Femur (tissue), 1 donor: ENCODE measurements around the gene PLVAP.
"Not testable (repeated sequence)": the region's sequence is repeated elsewhere in the genome, so short reads cannot be mapped to it uniquely, and the experiment has no call there.

Experiments
- DNase-seq: peaks from one replicate; pipeline ENCODE4 v3.0.0-alpha.2; 2017

PLVAP gene

DNA sequence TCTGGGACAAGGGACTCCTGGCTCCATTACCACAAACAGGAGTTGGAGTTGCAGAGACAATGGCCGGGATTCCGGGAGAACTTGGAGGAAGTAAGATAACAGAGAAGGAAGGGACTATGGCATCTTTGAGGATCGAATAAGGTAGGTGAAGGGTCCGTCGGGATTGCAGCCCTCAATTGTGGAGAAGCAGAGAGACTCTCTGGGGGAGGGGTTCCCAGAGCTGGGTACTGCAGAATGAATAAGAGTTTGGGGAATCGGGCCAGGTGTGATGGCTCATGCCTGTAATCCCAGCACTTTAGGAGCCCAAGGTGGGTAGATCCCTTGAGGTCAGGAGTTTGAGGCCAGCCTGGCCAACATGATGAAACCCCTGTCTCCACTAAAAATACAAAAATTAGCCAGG is 24.5 kb upstream of the PLVAP start:
- no peak for DNase-seq

DNA sequence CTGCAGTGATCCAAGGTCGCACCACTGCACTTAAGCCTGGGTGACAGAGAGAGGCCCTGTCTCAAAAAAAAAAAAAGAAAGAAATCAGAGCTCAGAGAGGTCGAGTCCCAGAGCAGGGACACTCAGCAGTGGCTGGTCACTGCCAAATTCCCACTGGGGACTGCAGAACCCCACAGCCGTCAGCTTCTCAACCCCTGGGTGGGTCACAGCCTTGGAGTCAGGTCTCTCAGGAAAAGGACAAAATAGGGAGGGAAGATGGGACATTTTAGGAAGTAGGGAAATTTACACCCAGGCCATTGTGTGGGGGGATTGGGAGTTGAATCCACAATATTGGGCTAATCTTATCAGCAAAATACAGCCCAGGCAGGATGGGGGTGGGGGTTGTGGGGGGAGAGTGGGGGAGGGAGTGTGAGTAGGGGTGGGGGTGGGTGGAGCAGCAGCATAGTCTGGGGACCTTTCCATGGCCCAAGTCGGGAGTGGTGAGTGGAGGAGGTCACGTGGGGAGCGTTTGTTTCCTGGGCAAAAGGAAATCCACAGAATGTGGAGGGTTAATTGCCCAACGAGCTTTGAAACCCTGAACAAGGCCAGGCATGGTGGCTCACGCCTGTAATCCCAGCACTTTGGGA is 21.9 kb upstream of the PLVAP start:
- no peak for DNase-seq

DNA sequence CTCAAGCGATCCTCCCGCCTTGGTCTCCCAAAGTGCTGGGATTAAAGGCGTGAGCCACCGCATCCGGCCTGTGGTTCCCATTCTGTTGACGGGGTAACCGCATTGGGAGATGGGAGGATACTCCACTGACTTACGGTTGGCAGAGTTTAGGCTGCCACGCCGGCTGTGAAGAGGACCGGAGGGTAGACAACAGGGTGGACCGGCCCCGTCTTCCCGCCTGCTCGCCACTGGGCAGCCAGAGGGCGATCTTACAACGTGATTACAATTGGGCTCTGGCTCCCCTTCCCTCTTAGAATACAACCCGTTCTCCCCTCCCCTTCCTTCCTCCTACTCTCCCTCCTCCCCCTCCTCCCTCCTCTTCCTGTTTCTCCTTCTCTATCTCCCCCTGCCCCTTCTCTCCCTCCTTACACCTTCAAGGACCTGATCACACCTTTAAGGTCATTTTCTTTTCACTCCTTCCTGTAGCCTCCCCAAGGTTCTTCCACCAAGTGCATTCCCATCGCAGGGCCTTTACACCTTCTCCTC is 17.8 kb upstream of the PLVAP start:
- DNase-seq, result peak; percentile 71

DNA sequence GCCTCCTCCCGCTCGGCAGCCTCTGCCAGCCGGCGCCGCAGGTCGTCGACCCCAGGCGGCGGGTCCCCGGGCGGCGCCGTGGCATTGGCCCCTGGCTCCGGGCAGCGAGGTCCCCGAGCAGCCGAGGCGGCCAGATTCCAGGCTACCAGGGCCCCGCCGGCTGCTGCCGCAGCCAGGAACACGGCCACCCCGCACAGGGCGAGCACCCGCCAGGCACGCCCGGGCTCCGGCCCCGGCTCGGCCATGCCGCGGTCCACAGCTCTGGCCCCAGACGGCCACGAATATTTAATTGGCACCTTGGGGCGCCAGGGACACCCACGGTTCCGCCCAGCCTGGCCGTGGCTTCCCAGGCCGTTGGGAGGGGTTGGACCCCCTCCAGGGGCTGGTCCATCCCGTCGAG is 16.8 kb upstream of the PLVAP start, which contains the start of gene CCDC194:
CCDC194 (minus strand) TSS at position 283 of the 400 bp plus-strand sequence; CDS start at position 245, 38 bp downstream.
- DNase-seq, result peak; percentile 54

DNA sequence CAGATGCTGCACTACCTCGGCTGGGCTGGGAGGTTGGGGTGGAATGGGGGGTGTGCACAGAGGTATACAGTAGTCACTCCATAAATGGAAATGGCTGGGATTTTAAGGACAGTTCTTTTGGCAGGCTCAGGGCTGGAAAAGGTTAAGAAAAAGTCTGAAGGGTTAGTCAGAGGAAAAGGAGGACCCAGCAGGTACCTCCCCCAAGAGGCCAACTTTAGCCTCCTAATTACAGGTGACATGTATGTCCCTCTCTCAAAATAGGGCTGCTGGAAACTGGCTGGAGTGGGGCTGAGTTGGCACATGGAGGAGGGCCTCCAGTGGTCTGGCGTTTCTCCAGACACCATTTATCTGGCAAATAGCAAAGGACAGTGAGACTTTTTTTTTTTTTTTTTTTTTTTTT is 15.9 kb upstream of the PLVAP start:
- peak; percentile 65 for DNase-seq

DNA sequence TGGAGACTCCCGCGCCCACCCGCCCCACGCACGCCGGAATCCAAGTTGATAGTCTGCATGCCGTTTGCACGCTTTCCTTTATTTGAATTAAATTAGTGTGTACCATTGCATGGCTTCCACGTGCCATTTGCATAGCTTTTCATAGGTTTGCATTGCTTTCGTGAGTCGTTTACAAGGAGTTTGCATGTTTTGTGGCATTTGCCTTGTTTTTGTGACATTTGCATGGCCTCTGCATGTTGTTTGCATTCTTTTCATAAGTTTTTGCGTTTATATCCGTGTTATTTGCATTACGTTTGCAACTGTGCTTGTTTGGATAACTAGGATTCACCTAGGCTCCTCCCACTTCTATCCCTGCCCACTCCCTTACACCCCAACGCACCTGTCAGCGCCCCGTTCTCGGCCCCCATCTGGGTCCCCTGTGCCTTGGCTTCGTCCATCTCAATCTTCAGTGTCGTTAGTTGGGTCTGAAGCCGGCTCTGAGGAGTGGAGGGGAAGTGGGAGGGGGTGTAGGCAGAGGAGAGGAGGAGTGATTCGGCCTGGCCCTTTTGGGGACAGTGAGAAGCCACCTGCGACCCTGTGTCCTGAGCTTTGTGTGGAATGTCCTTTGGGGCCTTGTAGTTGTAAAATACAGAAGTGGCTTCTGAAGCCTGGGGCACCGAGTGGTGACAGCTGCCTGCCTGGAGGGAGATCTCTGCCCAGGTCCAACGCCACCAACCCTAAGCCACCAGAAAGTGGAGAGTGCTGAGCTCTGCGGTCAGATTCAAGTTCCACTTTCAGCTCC is 14.4 kb upstream of the PLVAP start:
- DNase-seq, result no peak

DNA sequence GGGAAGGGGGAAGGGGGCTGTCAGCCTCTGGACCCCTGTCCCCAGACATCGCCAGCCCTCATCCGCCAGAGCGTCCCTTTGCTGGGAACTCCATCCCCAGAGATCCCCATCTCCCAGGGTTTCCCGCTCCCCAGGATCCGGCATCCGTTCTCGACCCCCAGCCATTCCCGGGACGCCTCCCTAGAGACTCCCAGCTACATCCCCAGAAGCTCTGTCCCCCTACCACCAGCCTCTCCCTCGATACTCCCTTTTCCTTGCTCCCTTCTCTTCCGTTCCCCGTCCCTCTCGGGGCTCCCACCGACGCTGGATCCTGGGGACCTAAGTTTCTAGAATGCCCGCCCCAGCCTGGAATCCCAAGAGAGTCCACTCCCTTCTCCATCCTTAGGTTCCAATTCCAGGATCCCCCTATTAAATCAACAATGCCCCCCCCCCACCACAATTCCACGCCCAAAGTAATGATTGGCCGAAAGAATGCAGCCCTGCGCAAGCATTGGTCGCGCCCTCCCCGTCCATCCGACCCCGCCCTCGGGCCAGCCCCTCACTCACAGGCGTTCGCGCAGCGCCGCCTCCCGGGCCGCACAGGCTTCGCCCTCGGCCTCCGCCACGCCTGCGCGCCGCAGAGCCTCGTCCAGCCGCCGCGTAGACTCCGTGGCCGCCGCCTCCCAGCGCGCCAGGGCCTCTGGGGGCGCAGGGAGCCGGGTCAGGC is 13.7 kb upstream of the PLVAP start:
- peak; percentile 95 for DNase-seq

DNA sequence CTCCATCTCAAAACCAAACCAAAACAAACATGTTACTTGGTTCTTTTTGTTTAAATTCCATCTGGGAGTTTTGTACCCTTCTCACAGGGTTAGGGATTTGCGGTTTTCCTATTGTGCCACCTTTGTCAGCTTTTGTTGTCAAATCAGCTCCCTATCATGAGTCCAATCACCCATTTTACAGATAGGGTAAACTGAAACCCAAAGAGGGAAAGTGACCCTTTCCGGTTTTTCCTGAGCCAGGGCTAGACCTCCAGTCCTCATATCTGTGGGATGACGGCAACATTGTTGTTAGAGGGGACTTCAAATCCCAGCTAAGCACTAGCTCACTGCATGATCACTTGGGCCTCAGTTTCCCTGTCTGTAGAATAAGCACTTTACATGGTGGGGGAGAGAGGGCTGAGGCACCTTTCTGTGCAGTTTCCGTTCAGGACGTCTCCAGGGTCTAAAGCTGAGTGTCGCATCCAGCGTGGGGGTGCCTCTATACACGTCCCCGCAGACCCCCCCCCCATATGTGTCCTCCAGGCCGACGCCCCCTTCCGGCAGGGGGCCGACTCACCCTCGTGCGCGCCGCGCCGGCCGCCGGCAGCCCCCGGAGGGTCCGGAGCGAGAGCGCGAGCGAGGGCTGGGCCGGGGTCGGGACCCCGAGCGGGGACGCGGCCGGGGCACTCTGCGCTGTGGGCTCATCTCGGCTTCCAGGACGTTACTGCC is 13.0 kb upstream of the PLVAP start:
- no peak for DNase-seq

DNA sequence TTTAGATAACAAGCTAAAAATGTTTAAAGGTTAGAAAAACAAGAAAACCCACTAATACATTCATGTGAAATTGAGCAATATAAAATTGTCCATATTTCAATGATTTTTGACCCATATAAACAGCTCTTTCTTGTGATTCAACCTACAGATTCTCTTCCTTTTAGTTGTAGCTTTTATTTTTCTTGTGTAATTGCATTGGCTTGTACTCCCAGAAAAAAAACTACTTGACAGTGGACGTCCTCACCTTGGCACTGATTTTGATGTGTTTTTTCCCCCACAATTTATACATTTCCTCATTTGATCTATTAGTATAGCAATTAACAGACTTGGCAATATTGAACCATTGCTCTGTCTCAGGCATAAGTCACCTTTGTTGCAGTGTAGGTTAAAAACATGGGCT is 12.1 kb upstream of the PLVAP start:
- DNase-seq, result no peak

DNA sequence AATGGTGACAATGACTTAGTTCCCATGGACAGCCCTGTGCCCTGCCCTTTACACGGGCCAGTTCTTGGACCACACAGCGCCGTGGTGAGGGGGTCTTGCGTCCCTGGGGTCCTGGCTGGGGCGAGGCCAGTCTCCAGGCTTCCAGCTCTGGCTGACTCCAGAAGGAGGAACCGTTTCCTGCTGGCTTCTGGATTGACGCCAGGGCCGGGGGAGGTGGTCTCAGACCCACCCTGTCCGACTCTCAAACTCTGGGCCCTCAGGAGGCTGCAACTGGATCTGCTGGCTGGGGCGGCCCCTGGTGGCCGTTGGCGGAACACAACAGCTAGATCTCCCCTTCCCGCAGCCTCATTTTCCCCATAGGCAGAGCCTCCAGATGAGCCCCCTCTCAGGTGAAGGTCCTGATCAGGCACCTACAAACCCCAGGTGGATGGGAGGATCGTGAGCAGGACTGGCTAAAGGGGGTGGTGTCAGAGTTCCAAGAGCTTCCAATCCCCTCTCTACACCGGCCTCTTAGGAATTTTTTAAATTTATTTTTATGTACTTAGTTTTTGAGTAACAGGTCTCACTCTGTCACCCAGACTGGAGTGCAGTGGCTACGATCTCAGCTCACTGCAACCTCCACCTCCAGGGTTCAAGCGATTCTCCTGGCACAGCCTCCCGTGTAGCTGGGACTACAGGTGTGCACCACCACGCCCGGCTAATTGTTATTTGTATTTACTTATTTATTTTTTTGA is 8.9 kb upstream of the PLVAP start:
- peak; percentile 81 for DNase-seq

DNA sequence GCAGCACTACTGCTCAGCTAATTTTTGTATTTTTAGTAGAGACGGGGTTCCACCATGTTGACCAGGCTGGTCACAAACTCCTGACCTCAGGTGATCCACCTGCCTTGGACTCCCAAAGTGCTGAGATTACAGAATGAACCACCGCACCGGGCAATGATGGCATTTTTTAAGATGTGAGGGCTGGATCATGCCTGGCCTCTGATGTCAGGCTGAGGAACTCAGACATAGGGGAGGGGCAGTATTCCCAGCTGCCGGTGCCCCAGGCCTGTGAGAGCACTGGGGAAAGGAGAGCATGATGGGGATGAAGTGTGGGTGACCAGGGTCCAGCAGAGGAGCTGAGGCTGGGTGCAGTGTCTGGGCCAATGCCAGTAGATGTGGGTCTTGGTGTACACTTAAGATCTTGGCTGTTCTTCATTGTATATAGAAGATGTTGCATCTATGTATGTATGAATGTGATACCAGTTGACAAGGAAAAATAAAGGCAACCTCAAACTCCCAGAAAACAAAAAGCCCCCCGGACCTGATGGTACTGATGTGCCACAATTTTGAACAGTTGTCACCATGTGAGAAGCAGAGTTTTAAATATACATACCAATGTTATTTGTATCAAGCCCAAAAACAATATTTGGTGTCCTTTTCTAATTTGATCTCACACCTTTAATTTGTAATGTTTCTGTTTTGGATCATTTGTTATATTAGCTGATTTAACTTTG is 3.4 kb upstream of the PLVAP start:
- no peak for DNase-seq

DNA sequence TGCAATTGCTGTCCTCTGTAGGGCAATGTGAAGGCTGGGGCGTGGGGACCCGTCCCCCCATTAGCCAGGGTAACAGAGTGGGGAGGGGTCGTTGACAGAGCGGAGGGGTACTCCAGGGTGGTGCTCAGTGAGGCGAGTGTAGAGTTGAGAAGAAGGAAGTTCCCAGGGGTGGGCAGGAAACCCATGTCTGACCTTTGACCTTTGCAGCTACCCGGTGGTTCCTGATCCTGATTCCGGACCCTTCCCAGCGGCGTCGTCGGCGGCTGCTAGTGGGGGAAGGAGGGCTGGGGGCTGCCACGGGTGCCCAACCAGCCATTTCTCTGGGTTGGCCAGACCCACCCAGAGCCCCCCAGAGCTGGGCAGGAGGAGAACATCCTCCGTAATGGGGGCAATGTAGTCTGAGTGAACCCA is 2.1 kb upstream of the PLVAP start:
- DNase-seq, result peak; percentile 51

DNA sequence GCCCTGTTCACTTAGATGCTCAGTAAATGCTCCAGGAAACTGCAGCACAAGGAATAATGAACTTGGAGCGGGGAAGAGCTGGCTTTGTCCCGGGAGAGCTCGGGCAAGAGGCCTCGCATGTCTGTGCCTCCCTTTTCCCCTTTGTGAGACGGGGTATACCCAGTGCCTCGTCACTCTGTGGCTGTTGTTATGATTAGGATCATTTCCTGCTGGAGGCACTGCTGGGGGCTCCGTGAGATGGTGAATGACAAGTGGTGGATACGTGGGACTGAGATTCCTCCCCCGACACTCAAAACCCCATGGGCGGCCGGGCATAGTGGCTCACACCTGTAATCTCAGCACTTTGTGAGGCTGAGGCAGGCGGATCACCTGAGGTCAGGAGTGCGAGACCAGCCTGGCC is 1.1 kb upstream of the PLVAP start:
- DNase-seq, result no peak

DNA sequence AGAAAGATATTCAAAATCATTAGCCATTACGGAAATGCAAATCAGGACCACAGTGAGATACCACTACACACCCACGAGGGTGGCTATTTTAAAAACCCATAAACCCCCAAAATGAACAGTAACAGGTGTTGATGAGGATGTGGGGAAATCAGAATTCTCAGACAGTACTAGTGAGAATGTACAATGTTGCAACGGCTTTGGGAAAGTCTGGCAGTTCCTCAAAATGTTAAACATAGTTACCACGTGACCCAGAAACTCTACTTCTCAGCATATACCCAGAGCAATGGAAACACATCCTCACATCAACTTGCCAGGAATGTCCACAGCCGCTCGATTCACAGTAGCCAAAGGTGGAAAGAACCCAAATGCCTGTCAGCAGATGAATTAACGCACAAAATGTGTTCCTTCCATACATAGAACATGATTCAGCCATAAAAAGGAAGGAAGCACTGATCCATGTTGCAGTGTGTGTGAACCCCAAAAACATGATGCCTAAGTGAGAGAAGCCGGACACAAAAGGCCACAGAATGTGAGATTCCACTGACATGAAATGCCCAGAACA is 7.0 kb downstream of the PLVAP start:
- no peak for DNase-seq

DNA sequence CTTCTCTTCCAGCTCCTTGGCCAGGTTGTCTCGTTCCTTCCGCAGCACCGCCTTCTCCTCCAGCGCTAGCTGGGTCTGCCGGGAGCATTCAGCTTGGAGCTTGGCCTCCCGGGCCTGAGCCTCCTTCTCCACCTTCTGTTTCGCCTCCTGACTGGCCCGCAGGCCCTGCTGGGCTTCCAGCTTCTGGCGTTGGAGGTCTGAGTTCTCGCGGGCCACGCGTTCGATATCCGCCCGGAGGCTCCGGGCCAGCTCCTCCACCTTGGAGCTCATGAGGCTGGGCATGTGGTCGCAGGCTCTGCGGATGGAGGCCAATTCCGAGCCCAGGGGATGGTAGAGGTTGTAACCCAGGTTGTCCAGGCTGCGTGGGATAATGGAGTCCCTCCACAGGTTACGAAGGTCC is 11.8 kb downstream of the PLVAP start:
- no peak for DNase-seq

DNA sequence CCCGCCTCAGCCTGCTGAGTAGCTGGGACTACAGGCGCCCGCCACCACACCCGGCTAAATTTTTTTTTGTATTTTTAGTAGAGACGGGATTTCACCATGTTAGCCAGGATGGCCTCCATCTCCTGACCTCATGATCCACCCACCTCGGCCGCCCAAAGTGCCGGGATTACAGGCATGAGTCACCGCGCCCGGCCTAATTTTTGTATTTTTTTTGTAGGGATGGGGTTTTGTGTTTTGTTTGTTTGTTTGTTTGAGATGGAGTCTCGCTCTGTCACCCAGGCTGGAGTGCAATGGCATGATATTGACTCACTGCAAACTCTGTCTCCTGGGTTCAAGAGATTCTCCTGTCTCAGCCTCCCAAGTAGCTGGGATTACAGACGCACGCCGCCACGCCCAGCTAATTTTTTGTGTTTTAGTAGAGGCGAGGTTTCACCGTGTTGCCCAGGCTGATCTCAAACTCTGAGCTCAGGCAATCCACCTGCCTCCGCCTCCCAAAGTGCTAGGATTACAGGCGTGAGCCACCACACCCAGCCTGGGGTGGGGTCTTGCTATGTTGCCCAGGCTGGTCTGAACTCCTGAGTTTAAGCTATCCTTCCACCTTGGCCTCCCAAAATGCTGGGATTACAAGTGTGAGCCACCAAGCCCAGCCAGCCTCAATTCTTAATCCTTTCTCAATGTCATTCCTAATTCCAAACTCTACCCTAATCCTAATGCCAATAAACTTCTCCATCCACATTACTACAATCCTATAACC is 13.1 kb downstream of the PLVAP start:
- not testable (repeated sequence) for DNase-seq

DNA sequence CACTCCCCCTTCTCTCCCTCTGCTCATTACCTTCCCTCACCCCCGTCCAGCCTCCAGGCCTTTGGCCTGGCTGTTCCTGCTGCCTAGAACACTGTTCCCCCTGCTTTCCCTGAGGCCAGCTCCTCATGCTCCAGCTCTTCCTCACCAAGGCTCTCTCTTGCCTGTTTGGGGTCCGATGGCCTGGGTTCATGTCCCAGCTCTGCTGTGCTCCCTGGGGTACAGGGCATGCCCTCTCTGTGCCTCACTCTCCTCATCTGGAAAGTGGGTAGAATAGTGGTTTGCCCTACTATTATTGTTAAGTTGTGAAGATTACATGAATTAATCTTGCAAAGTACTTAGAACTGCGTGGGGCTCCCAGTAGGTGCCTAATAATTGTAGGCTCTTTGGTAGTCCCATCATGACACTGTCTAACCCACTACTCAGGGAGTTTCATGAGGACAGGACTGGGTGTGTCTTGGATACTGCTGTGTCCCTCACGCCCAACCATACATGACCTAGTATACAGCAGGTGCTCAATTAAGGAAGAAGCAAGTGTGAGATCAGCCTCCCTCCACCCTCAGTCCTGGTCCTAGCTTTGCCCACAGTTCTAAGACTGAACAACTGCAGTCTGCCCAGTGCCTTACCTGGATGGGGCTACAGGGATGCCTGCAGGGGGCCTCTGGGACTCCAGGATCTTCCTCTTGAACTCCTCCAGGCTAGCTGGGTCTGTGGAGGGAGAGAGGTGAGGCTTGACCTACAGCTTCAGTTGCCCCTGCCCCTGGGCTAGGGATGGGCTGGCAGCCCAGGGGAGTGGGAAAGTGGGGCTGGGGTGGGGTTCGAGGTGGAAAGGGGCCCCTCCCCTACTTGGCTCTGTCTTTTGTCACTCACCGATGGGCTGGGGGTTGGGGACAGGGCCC is 17.0 kb downstream of the PLVAP start:
- DNase-seq, result no peak

DNA sequence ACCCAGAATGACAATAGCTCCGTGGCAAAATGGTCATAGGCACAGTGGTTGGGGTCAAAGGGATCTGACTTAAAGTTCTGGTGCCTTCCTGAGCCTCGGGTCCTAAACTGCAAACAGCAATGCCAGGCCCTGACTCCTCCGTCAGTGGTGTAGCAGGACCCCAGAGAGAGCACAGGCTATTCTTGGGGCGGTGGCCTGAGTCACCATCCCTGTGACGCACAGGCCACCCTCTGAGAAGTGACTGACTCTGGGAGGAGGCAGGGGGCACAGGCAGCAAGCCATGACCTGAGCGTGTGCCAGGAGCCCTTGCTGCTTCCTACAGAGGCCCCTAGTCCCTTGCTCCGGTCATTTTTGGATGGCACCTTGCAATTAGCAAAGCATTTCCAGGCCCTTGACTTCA is 18.7 kb downstream of the PLVAP start:
- DNase-seq, result no peak

DNA sequence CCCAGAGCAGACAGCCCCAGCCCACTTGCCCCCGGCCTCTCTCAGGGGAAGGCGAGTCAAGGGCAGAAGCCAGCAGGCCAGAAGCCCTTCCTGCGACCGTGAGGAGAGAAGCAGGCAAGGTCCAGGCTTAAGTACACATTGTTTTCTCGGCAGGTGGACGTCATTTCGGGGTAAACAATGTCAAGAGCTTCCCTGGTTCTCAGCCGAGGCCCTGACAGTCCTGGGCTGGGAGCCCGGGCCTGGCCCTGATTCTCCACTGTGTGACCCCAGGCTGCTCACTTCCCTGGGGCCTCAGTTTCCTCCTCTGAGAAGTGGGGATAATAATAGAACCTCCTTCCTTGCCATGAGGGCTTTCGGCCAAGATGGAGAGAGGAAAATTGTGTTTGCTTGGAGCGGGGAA is 19.4 kb downstream of the PLVAP start:
- DNase-seq, result no peak
